H1 (cell line): ENCODE data around the gene NOL12. TPM values are rescaled to one million over a fixed set of nuclear protein-coding genes. Genes with fewer than 3 reads are reported as not detected.

Source experiments
- CTCF ChIA-PET: fragments of 300-600 bp; sonication (Branson Sonifier 250); formaldehyde crosslinking; loops from one replicate; lab custom pipeline; 2021; ENCODE audit not compliant: partially characterized antibody; lab: Charles Lee
- POLR2A ChIA-PET: fragments of 300-600 bp; sonication (Branson Sonifier 250); formaldehyde crosslinking; loops from one replicate; lab custom pipeline; 2021; ENCODE audit warnings: inconsistent platforms; ENCODE audit not compliant: partially characterized antibody; lab: Charles Lee
- DNase-seq, 2 experiments: peaks; one replicate each; pipeline versions ENCODE4 v3.0.0 to v3.0.0-alpha.2; 2010 to 2022; ENCODE audit warnings: low spot score in 2 of 2, low read depth in 1 of 2, mixed read lengths in 1 of 2
- FAIRE-seq: peaks from 2 replicates; lab custom pipeline; 2011; peaks lifted over from hg19 to GRCh38; lab: Jason Lieb, UNC
- H2AFZ ChIP-seq: 2 replicates; pipeline ENCODE4 v1.8.1; 2012; ENCODE audit warnings: low read length, inconsistent platforms
- H2AK5ac ChIP-seq: 2 replicates; pipeline ENCODE4 v1.6.1; 2013; ENCODE audit warnings: low read depth, low read length
- H2BK120ac ChIP-seq: replicated peaks from 2 replicates; pipeline ENCODE3; 2013; ENCODE audit warnings: low read depth, low read length, inconsistent platforms
- H2BK12ac ChIP-seq: 2 replicates; pipeline ENCODE4 v1.6.1; 2013; ENCODE audit warnings: low read depth, low read length
- H2BK15ac ChIP-seq: 2 replicates; pipeline ENCODE4 v1.6.1; 2013; ENCODE audit warnings: low read length
- H2BK20ac ChIP-seq: 2 replicates; pipeline ENCODE4 v1.6.1; 2013; ENCODE audit warnings: low read length
- H2BK5ac ChIP-seq: 2 replicates; pipeline ENCODE4 v1.6.1; 2013; ENCODE audit warnings: low read depth, low read length
- H3K14ac ChIP-seq: 2 replicates; pipeline ENCODE4 v1.6.1; 2013; ENCODE audit warnings: inconsistent platforms; ENCODE audit not compliant: insufficient read length
- H3K18ac ChIP-seq: 2 replicates; pipeline ENCODE4 v1.6.1; 2013; ENCODE audit warnings: low read length; ENCODE audit errors: extremely low read depth
- H3K23ac ChIP-seq: 2 replicates; pipeline ENCODE4 v1.6.1; 2013; ENCODE audit warnings: inconsistent platforms; ENCODE audit not compliant: insufficient read length
- H3K23me2 ChIP-seq: 2 replicates; pipeline ENCODE4 v1.6.1; 2013; ENCODE audit warnings: low read depth, low read length
- H3K27ac ChIP-seq: 2 replicates; pipeline ENCODE4 v1.6.1; 2011; ENCODE audit warnings: low read depth, low read length, inconsistent platforms
- H3K27me3 ChIP-seq, 4 experiments: replicated peaks in 1 of 4; 1 replicate in 1 of 4; 2 replicates in 3 of 4; pipeline versions ENCODE4 v1.6.1 to v1.8.1; 2011 to 2013; ENCODE audit warnings: low read length in 3 of 4, mild to moderate bottlenecking in 3 of 4, inconsistent platforms in 2 of 4, mixed read lengths in 2 of 4, moderate library complexity in 1 of 4; ENCODE audit not compliant: control insufficient read depth in 3 of 4, insufficient read depth in 3 of 4; ENCODE audit errors: extremely low read depth in 1 of 4
- H3K36me3 ChIP-seq, 4 experiments: 2 replicates each; pipeline versions ENCODE4 v1.6.1 to v1.8.1; 2011 to 2013; ENCODE audit warnings: mild to moderate bottlenecking in 4 of 4, low read length in 3 of 4, moderate library complexity in 2 of 4, control low read depth in 1 of 4, inconsistent platforms in 1 of 4; ENCODE audit not compliant: insufficient read depth in 4 of 4, control insufficient read depth in 2 of 4
- H3K4ac ChIP-seq: replicated peaks from 2 replicates; pipeline ENCODE3; 2013; ENCODE audit warnings: low read length, low read depth, mixed read lengths, inconsistent platforms; ENCODE audit not compliant: insufficient read length
- H3K4me1 ChIP-seq, 4 experiments: replicated peaks in 1 of 4; 1 replicate in 1 of 4; 2 replicates in 3 of 4; pipeline versions ENCODE4 v1.6.1 to v1.8.1; 2011 to 2013; ENCODE audit warnings: low read length in 3 of 4, inconsistent platforms in 2 of 4, mixed read lengths in 1 of 4; ENCODE audit not compliant: insufficient read depth in 4 of 4, control insufficient read depth in 3 of 4
- H3K4me2 ChIP-seq, 2 experiments: 2 replicates each; pipeline versions ENCODE4 v1.6.1 to v1.8.1; 2011 to 2013; ENCODE audit warnings: low read depth in 2 of 2, low read length in 2 of 2, control low read depth in 1 of 2, inconsistent platforms in 1 of 2, mild to moderate bottlenecking in 1 of 2; ENCODE audit not compliant: insufficient read depth in 1 of 2
- H3K4me3 ChIP-seq, 4 experiments: fragments of 200-600, 300-600 bp in 1 of 4; sonication (generic), shearing (Covaris generic), sonication (Bioruptor Twin) in 1 of 4; 2 replicates each; pipeline versions ENCODE4 v1.5.1 to v1.8.1; 2011 to 2016; ENCODE audit warnings: low read length in 4 of 4, low read depth in 3 of 4, control low read depth in 2 of 4, inconsistent platforms in 2 of 4, mild to moderate bottlenecking in 2 of 4, mixed read lengths in 1 of 4, moderate library complexity in 1 of 4; ENCODE audit not compliant: insufficient read depth in 2 of 4; ENCODE audit errors: extremely low read depth in 1 of 4
- H3K56ac ChIP-seq: replicated peaks from 2 replicates; pipeline ENCODE3; 2013; ENCODE audit warnings: low read depth, mild to moderate bottlenecking, mixed read lengths, low read length, inconsistent platforms; ENCODE audit not compliant: insufficient read length
- H3K79me1 ChIP-seq: 2 replicates; pipeline ENCODE4 v1.6.1; 2013; ENCODE audit warnings: low read depth, low read length, control low read depth
- H3K79me2 ChIP-seq, 2 experiments: 2 replicates each; pipeline versions ENCODE4 v1.6.1 to v1.8.1; 2012 to 2013; ENCODE audit warnings: low read length in 2 of 2, mild to moderate bottlenecking in 2 of 2, inconsistent platforms in 1 of 2; ENCODE audit not compliant: insufficient read depth in 2 of 2, control insufficient read depth in 1 of 2
- H3K9ac ChIP-seq, 4 experiments: replicated peaks in 1 of 4; 1 replicate in 1 of 4; 2 replicates in 3 of 4; pipeline versions ENCODE4 v1.6.1 to v1.8.1; 2011 to 2013; ENCODE audit warnings: low read depth in 3 of 4, low read length in 3 of 4, control low read depth in 2 of 4, mild to moderate bottlenecking in 2 of 4, moderate library complexity in 2 of 4, inconsistent platforms in 1 of 4; ENCODE audit errors: extremely low read depth in 1 of 4
- H3K9me3 ChIP-seq, 2 experiments: 2 replicates each; pipeline versions ENCODE4 v1.6.1 to v1.8.1; 2012 to 2013; ENCODE audit warnings: mild to moderate bottlenecking in 2 of 2, moderate library complexity in 2 of 2, control low read depth in 1 of 2, inconsistent platforms in 1 of 2, low read depth in 1 of 2, low read length in 1 of 2, mixed read lengths in 1 of 2; ENCODE audit not compliant: insufficient read depth in 2 of 2
- H4K20me1 ChIP-seq, 2 experiments: replicated peaks in 1 of 2; 2 replicates each; pipeline versions ENCODE3 to v1.8.1; 2011 to 2013; ENCODE audit warnings: inconsistent platforms in 2 of 2, low read length in 2 of 2, mild to moderate bottlenecking in 1 of 2; ENCODE audit not compliant: insufficient read depth in 2 of 2, control insufficient read depth in 1 of 2
- H4K5ac ChIP-seq: 2 replicates; pipeline ENCODE4 v1.6.1; 2013; ENCODE audit warnings: low read length, low read depth, mixed read lengths, inconsistent platforms; ENCODE audit not compliant: insufficient read length
- H4K8ac ChIP-seq: 2 replicates; pipeline ENCODE4 v1.8.0; 2013; ENCODE audit warnings: mild to moderate bottlenecking, moderate library complexity, low read length, inconsistent platforms; ENCODE audit not compliant: insufficient read depth; ENCODE audit errors: extremely low read depth
- H4K91ac ChIP-seq: replicated peaks from 2 replicates; pipeline ENCODE3; 2013; ENCODE audit warnings: low read length, mixed read lengths, inconsistent platforms; ENCODE audit not compliant: insufficient read length
- ASH2L ChIP-seq: fragments of 200-600, 300-600 bp; sonication (generic); IDR thresholded peaks from one replicate; pipeline ENCODE4 v1.7.1; 2017; ENCODE audit warnings: low read length
- CBX5 ChIP-seq: fragments of 300-800, 300-1000 bp; sonication (generic); IDR thresholded peaks from 2 replicates; pipeline ENCODE4 v1.7.1; 2016; ENCODE audit warnings: antibody characterized with exemption, low read length, low read depth
- JUN ChIP-seq: IDR thresholded peaks from 2 replicates; pipeline ENCODE4 v1.6.1; 2011; ENCODE audit warnings: low read depth, mild to moderate bottlenecking, improper control_type of control experiment, low read length
- MAFK ChIP-seq: IDR thresholded peaks from 2 replicates; pipeline ENCODE4 v1.6.1; 2012; ENCODE audit warnings: low read depth, mild to moderate bottlenecking, improper control_type of control experiment, low read length
- RAD21 ChIP-seq, 2 experiments: IDR thresholded peaks in 1 of 2; conservative IDR thresholded peaks in 1 of 2; 2 replicates each; pipeline ENCODE4 v1.6.1; 2011; ENCODE audit warnings: low read depth in 2 of 2, low read length in 2 of 2, improper control_type of control experiment in 1 of 2, inconsistent platforms in 1 of 2, mild to moderate bottlenecking in 1 of 2, moderate library complexity in 1 of 2
- SIRT6 ChIP-seq: IDR thresholded peaks from one replicate; pipeline ENCODE4 v1.7.1; 2012; ENCODE audit warnings: low read length, inconsistent platforms
- TAF1 ChIP-seq: IDR thresholded peaks from 2 replicates; pipeline ENCODE4 v1.6.1; 2011; ENCODE audit warnings: mild to moderate bottlenecking, low read depth, low read length
- TCF12 ChIP-seq: IDR thresholded peaks from 2 replicates; pipeline ENCODE4 v1.6.1; 2011; ENCODE audit warnings: low read depth, mild to moderate bottlenecking, low read length
- YY1 ChIP-seq: IDR thresholded peaks from 2 replicates; pipeline ENCODE4 v1.6.1; 2011; ENCODE audit warnings: low read depth, mild to moderate bottlenecking, low read length
- WGBS, 2 experiments: shearing (Covaris generic) in 1 of 2; methylation state at CpG; one replicate each; pipeline versions ENCODE4 v1.1.6 to v1.1.7; 2013 to 2015; ENCODE audit warnings: low lambda C conversion rate in 2 of 2, mixed read lengths in 2 of 2, inconsistent platforms in 1 of 2, low coverage in 1 of 2, missing lambda C conversion rate in 1 of 2; ENCODE audit not compliant: insufficient replicate concordance in 2 of 2, insufficient coverage in 1 of 2, insufficient read length in 1 of 2; ENCODE audit errors: extremely low coverage in 1 of 2, missing lambda C conversion rate in 1 of 2; 5-methylcytosine and 5-hydroxymethylcytosine counted together
- polyA plus RNA-seq, 7 experiments: library from polyadenylated mRNA; depleted of rRNA in 3 of 7; stranded (reverse) in 5 of 7; unstranded in 2 of 7; fragments of >200 nt in 5 of 7; fragments of 200-250 nt in 2 of 7; gene quantifications; 1 replicate in 5 of 7; 2 replicates in 1 of 7; 4 replicates in 1 of 7; pipeline versions ENCODE4 v1.2.1 to v1.2.3, GENCODE V29; 2011 to 2013; ENCODE audit warnings: missing spikeins in 2 of 7, mixed read lengths in 2 of 7
- total RNA-seq: library from RNA; stranded (reverse); fragmentation: NEBNext Ultra II Directional; extraction: Animal tissue kit (Norgen Biotek cat#: 25700); gene quantifications from 2 replicates; pipeline ENCODE4 v1.2.1, GENCODE V29; 2021
- TF ChIP-seq, protein P1 (sequence below): IDR thresholded peaks from 2 replicates; pipeline ENCODE4 v1.6.1; 2012; ENCODE audit warnings: low read length, inconsistent platforms

NOL12 gene
- total and polyA plus RNA-seq, 2 of the 8 experiments (the other 6 are each of a cell fraction or from before 2014, with no cell fraction given) = 25.3 to 28.3 TPM

DNA sequence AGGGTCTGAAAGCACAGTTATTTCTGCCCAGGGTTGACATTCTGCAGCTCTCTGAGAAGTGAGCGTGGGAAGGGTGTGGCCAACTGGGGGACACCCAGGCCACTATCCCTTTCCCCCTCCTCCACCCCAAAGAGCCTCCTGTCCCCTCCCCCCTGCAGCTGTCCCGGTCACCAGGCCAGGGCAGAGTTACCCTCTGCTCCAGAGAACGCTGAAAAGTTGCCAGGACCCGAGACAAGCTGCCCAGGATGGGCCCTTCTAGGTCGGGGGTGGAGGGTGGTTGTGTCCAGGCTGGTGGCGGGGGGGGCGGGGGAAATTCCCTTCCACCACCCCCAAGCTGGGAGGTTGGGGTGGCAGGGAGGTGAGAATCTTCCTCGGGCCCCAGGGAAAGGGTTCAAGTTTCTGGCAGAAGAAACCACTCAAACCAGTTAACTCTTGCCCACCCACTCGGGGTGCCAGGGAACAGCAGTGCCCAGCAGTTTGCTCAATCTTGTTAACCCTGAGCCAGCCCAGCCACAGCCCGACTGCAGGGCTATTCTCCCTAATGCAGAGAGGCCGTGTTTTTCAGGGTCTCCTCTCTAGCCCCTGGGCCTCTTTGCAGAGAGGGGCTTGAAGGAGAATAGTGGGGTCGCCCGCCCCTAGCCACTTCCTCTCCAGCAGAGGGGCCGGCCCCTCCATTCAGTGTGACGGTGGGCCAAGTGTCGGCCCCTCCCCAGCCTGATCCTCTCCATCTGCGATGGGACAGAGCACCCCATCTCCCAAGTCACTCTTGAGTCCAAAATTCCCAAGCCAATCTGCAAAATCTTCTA is 10.0 kb upstream of the NOL12 start:
- Histone ChIP-seq H2BK15ac (peak overlapping the region; percentile 61; the same call in 1 of the 2 replicates), H3K4me3 (peak overlapping the region in 2 of 4 experiments; percentile 28 to 63; a peak in 3 of 8 replicates), H3K23me2 (peaks cover 2% of the 10 kb centered on the region; the same call in 1 of the 2 replicates), H2AFZ (no peak overlapping the region), H3K27ac (no peak overlapping the region), H3K4me2 (peak overlapping the region; percentile 63 to 78), H4K8ac (no peak overlapping the region; the same call in 1 of the 2 replicates), H2AK5ac (no peak overlapping the region), H3K56ac (no peak overlapping the region), H4K91ac (peak overlapping the region; percentile 10), H4K20me1 (peaks cover 0 to 2% of the 10 kb centered on the region in 2 experiments), H3K14ac (no peak overlapping the region), H3K9ac (no peak overlapping the region), H2BK12ac (peak overlapping the region; percentile 55; the same call in 1 of the 2 replicates), H3K79me1 (no peaks in the 10 kb centered on the region), H4K5ac (no peak overlapping the region), H3K79me2 (no peaks in the 10 kb centered on the region), H3K9me3 (no peaks in the 10 kb centered on the region), H2BK5ac (no peak overlapping the region), H3K36me3 (no peaks in the 10 kb centered on the region), H3K27me3 (peaks cover 0 to 2% (median 0%) of the 10 kb centered on the region in 4 experiments; a peak in 1 of 7 replicates), H2BK20ac (peak overlapping the region; percentile 72; the same call in 1 of the 2 replicates), H3K4me1 (peaks cover 0 to 19% (median 13%) of the 10 kb centered on the region in 4 experiments; a peak in 6 of 7 replicates), H3K4ac (no peak overlapping the region), H2BK120ac (peak overlapping the region; percentile 85), H3K18ac (peak overlapping the region; percentile 56; the same call in 1 of the 2 replicates), H3K23ac (no peak overlapping the region)
- WGBS, 2 experiments = 61% methylated on average over 12 of the region's 17 CpGs; no CpG with 5 or more reads in 1 of the 2 experiments
- POLR2A ChIA-PET = interaction anchor here (0.6 to 2.2 kb wide), 9 partner anchors 9 to 149 kb away, joined by 3 to 13 read pairs (median 4); partner anchors contain the start of genes GGA1, NOL12 and PDXP
- DNase-seq (peak in 1 of 2 experiments; percentile 53), FAIRE-seq (no peak)
- CTCF ChIA-PET = interaction anchor here (0.9 to 16.3 kb wide), 9 partner anchors 11 to 117 kb away, joined by 3 to 261 read pairs (median 3); partner anchors contain the start of genes SH3BP1 and TRIOBP
- TF ChIP-seq CBX5 = no peak
- TF ChIP-seq SIRT6 = no peak
- no peak for TF ChIP-seq ASH2L
- TF ChIP-seq RAD21 (IDR thresholded peaks at IDR 0.05 in 1 of 2, conservative IDR thresholded peaks at IDR 0.05 in 1 of 2; ENCODE audit: low read depth in 2 of 2, low read length in 2 of 2) = no peak
- TF ChIP-seq, protein P1, sequence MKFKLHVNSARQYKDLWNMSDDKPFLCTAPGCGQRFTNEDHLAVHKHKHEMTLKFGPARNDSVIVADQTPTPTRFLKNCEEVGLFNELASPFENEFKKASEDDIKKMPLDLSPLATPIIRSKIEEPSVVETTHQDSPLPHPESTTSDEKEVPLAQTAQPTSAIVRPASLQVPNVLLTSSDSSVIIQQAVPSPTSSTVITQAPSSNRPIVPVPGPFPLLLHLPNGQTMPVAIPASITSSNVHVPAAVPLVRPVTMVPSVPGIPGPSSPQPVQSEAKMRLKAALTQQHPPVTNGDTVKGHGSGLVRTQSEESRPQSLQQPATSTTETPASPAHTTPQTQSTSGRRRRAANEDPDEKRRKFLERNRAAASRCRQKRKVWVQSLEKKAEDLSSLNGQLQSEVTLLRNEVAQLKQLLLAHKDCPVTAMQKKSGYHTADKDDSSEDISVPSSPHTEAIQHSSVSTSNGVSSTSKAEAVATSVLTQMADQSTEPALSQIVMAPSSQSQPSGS = no peak
- no peak for TF ChIP-seq MAFK
- no peak for TF ChIP-seq YY1
- no peak for TF ChIP-seq JUN
- no peak for TF ChIP-seq TAF1
- no peak for TF ChIP-seq TCF12
